H7 (cell line): ENCODE measurements around the gene CMIP. TPM values are rescaled to one million over a fixed set of nuclear protein-coding genes. Genes with fewer than 3 reads are reported as not detected.

Experiments
- DNase-seq: peaks from one replicate; pipeline ENCODE4 v3.0.0; 2012
- H3K27me3 ChIP-seq: 2 replicates; pipeline ENCODE4 v1.6.0; 2011; ENCODE audit warnings: mild to moderate bottlenecking, low read length; ENCODE audit not compliant: control insufficient read depth, insufficient read depth
- H3K36me3 ChIP-seq: replicated peaks from 2 replicates; pipeline ENCODE4 v1.5.1; 2011; ENCODE audit warnings: low read length; ENCODE audit not compliant: control insufficient read depth, insufficient read depth
- H3K4me3 ChIP-seq: 2 replicates; pipeline ENCODE4 v1.5.1; 2011; ENCODE audit warnings: low read depth, mild to moderate bottlenecking, control low read depth, low read length, moderate library complexity; ENCODE audit not compliant: insufficient read depth
- total RNA-seq: library from RNA; depleted of rRNA; stranded (reverse); fragments of >200 nt; shearing (Covaris generic); gene quantifications from 2 replicates; pipeline ENCODE4 v1.2.3, GENCODE V29; 2014

The CMIP gene
- total RNA-seq, 1 experiment from 2014 or later = 13.1 TPM

DNA sequence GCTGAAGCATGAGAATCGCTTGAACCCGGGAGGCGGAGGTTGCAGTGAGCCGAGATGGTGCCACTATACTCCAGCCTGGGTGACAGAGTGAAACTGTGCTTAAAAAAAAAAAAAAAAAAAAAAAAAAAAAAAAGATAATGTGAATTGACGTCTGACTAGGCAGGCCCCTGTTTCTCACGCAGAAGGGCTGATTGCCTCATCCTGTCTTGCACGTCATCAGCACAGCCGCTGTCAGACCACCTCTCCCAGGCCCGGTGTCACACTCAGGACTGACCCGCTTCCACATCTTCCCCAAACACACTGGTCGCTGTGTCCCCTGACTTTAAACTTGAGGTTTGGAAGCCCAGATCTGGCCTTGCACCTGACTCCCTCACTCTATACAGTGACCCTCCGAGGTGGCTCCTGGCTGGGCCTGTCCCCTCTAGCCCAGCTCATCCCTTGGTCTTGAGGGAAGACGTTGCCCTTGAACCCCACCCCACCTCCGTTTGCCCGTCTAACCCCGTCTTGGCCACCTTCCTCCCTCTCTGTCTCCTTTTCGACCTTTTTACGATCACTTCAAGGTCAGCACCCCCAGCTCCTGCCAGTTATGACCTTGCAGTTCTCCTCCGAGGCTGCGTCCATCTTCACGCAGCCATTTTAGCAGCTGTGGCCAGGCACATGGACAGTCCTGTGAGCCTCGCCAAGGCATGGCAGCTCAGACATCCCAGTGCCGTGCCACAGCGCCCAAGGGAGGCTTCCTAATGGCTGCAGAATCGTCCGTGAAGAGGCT, 184.6 kb downstream of the CMIP start:
- H3K4me3 ChIP-seq = no peak overlapping the region
- no peaks in the 10 kb centered on the region for H3K27me3 ChIP-seq

DNA sequence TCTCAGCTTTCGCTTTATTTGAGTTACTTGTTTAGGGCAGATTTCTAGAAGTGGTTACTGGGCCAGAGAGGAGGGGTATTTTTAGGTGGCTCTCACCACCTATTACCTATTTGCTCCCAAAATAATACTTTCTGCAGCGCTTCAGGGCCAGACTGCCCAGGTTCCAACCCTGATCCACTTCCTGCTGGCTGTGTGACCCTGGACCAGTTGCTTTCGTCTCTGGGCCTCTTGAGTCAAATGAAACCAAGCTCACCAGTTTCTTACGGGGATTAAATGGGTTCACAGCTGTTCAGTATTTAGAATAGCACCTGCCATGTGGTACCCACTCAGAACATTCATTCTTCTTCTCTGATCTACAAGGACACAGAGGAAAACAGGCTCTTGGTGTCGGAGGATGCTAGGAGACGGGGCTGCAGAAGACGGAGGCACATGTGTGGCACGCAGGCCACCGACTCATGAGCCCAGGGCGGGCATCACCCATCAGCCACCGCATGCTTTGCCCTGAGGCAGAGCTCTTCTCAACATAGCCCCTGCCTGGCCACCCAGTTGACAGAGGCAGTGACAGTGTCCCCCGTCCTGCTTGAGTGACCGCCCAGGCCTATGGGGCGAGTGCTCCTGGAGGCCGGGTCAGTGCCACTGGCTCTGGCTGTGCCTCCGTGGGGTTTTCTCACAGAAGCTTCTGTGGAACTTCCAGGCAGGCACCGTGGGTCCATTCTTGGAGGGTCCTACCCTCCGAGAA, 185.5 kb downstream of the CMIP start:
- Histone ChIP-seq H3K4me3 (no peak overlapping the region), H3K27me3 (no peaks in the 10 kb centered on the region), H3K36me3 (no peaks in the 10 kb centered on the region; the same call in 1 of the 2 replicates)
- no peak for DNase-seq

More for the DNA sequence above, 184.6 kb downstream of the CMIP start:
- H3K36me3 ChIP-seq = no peaks in the 10 kb centered on the region; the same call in 1 of the 2 replicates
- no peak for DNase-seq

DNA sequence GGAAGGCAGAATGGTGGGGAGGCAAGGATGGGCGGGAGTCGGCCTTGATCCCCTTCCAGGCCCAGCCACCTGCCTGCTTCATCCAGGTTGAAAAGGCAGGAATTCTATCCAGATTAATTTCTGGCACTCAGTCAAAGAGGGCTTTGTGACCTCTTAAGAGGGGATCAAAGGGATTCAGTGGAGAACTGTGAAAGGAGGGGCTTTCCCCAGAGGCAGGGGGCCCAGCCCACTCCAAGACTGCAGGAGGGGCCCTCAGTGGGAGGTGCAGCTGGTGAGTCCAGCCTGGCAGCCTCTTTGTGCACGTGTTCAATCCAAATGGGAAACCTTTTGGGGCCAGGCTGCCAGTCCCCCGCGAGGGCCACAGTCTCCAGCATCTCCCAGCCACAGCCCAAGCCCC, 186.0 kb downstream of the CMIP start:
- peak; percentile 83 for DNase-seq
- Histone ChIP-seq H3K4me3 (no peak overlapping the region), H3K27me3 (no peaks in the 10 kb centered on the region), H3K36me3 (no peaks in the 10 kb centered on the region; the same call in 1 of the 2 replicates)

DNA sequence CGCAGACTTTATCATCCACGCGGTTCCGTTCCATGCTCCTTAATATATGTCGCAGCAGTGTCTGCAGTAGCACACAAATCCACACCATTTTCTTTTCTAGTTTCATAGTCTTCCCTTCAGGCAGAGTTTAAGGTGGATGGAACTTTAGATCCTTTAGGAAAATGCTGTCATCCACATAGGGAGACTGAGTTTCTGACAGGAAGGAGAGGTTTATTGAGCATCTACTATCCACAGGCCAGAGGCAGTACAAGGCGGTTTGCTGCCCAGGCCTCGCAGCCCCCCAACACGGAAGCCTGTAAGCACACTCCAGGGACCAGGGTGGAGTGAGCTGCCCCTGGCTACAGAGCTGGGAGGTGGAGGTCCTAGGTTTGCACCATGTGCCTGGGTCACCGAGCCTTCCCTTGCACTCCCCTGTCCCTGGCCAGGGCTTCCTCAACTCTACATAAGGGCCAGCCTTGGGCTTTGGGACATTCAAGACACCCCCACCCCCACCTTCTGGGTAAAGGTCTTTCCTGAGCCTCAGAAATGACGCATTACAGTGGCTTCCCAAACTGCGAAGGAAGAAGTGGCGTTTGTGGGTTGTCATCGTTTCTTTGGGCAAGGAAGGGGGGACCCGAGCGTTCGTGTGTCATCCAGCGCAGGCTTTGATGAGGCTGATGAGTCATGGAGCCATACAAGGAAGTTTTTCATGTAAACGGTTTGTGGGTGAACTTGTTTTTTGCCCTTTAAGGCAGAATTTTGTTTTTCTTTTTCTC, 188.0 kb downstream of the CMIP start:
- DNase-seq = no peak
- Histone ChIP-seq H3K36me3 (no peaks in the 10 kb centered on the region), H3K4me3 (no peak overlapping the region), H3K27me3 (no peaks in the 10 kb centered on the region)

DNA sequence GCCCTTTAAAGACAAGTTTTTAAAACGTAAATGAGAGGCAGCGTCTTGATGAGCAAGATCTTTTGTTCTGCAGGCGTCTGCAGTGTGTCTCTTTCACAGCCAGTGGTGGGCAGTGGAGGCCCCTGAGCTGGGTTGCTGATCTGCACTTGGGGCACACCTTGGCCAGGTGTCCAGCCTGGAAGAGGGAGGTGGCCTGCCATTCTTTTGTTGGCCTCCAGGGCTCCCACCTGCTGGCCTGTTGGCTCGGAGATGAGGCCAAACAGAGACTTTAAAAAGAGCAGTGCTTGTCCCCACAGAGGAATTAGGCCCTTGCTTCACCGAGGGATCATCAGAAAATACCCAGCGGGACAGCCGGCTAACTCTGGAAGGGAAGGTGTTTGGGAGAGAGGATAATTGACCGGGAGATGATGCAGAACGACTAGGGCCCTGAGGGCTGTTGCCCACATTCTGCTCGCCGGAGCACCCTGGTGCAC, 188.6 kb downstream of the CMIP start:
- DNase-seq = peak; percentile 79
- no peak overlapping the region for H3K4me3 ChIP-seq
- H3K27me3 ChIP-seq = no peaks in the 10 kb centered on the region
- no peaks in the 10 kb centered on the region for H3K36me3 ChIP-seq

DNA sequence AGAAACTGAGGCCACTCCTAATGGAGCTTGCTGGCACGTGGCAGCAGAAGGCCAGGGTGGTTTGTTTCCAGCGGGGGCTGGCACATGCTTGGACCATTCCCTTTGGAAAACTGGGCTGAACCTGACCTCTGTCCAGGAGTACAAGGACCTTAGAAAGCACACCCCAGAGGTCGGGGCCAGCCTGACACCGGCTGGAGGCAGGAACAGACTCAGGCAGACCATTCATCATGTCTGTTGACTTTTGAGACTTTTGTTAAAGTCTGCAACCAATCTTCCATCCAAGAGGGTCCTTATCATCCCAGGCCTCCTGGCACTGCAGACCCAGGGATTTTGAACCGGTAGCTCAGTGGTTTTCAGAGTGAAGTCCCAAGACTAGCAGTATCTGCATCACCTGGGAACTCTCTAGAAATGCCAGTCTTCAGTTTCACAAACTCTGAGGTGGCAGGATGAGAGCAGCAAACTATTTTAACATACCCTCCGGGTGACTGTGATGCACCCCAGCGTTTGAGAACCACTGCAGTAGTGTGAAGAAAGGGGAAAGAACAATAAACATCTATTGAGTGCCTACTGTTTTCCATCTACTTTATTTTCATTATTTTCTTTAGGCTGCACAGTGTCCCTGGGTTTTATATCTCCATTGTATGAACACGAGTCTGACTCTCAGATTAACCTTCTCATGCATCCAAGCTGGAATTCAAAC, 189.2 kb downstream of the CMIP start:
- Histone ChIP-seq H3K4me3 (no peak overlapping the region), H3K36me3 (no peaks in the 10 kb centered on the region), H3K27me3 (no peaks in the 10 kb centered on the region)
- no peak for DNase-seq

DNA sequence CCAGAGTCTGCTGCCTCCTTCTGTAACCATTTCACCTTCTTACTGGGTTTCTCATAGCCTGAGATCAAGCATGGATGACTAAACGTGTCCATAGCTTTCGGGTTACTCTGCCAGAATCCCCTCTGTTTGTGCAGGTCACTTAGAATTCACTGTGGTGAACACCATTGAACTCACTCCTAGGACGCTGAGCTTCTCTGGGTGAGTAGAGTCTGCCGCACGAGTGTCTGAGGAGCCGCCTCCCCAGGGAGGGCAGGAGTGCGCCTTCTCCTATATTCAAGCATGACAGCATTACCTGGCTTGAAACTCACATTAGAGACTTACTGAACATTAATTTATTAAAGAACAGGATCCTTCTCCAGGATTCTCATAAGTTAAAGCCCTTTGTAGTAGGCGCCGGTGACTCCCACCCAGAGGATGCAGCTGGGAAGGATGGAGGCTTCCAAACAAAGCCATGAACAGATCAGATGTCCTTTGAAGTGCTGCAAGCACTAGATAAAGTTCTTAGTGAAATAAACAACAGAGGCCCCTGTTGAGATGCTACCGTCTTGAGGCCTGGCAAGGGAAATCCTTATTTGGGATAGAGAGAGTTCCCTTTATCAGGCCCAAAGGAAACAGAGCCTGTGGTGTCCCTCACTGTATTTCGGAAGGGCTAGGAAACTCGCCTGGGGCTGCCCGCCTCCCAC, 189.9 kb downstream of the CMIP start:
- no peak overlapping the region for H3K4me3 ChIP-seq
- no peak for DNase-seq
- H3K27me3 ChIP-seq = no peaks in the 10 kb centered on the region
- H3K36me3 ChIP-seq = no peaks in the 10 kb centered on the region

DNA sequence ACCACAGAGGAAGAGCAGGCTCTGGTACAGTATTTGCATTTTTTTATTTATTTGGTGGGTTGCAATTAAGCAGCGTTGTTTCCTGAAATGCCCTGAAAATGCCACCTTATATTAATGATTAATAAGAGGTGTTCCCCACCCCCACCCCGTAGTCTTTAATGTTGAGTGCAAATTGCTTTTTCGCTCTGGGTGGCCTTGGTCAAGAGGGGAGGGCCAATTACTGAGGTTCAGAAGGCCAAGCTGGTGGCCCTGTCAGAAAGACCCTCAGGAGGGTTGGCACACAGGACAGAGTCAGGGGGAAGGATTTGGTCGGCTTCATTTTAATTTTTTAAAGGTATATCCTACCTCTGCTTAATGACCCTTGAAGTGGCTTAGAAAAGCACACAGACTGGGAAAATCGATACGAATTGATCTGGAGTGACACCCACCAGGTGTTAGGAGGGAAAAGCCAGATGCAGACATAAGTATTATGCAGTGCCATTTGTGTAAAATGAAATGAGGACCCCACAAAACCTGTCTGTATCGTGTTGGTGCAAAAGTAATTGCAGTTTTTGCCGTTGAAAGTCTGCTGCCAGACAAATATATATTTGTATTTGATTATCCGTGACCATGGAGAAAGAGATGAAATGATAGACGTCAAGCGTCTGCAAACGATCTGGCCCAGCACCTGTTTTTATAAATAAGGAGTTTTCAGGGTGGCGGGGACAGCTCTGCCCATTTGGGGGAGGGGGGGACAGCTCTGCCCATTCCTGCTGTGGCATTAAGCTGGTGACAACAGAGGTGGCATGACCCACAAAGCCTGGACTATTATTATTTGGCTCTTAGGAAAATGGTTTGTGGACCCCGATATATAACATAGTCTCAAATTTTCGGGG, 190.7 kb downstream of the CMIP start:
- Histone ChIP-seq H3K4me3 (no peak overlapping the region), H3K27me3 (no peaks in the 10 kb centered on the region), H3K36me3 (no peaks in the 10 kb centered on the region)
- DNase-seq = no peak

DNA sequence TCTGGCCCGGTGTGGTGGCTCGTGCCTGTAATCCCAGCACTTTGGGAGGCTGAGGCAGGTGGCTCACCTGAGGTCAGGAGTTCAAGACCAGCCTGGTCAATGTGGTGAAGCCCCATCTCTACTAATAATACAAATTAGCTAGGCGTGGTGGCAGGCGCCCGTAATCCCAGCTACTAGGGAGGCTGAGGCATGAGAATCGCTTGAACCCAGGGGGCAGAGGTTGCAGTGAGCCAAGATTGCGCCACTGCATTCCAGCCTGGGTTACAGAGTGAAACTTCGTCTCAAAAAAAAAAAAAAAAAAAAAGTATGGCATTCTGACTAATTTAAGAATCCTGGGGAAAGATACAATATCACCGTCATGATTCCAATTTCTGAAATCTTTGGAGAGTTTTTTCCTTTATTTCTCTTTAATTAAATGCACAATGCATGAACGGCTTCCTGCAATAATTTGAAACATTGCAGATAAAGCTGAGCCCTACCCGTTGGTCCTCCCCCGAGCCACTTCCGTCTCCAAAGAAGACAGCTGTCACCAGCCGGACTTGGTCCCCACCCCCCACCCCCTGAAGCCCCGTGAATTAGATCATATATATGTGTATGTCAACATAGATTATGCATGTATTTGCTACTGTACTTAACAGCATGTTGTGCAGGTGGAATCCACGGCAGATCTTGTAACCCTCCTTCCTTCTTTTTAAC, 191.8 kb downstream of the CMIP start:
- Histone ChIP-seq H3K27me3 (no peaks in the 10 kb centered on the region), H3K36me3 (no peaks in the 10 kb centered on the region), H3K4me3 (no peak overlapping the region)
- DNase-seq = no peak

DNA sequence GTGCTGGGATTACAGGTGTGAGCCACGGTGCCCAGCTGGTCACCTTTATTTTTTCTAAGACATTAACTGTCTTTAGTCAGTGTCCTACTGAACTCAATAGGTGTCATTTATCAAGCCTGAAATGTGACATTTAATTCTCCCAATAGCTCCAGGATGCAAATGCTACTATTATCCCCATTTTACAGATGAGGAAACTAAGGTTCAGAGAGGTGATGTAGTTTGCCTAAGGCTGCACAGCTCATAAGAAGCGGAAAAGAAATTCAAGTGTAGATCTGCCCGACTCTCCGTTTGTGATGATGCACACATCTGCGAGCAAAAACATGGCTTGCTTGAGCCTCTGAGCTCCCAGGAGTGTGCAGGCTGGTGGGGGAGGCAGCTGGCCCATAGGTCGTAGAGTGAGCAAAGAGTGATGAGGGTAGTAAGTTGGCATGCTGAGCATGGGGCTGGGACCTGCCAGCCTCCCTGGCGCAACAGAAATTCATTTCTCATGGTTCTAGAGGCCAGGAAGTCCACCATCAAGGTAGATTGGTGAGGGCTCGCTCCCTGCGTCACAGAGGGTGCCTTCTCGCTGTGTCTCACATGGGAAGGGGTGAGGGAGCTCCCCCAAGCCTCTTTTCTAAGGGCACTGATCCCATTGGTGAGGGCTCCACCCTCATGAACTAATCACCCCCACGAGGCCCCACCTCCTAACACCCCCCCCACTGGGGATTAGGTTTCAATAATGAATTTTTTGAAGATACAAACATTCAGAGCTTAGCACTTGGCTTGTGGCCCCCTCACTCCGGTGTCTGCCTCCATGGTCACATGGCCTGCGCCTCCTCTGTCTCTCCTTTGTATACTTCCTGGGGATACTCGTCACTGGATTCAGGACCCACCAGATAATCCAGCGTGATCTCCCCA, 193.0 kb downstream of the CMIP start:
- Histone ChIP-seq H3K4me3 (no peak overlapping the region), H3K27me3 (no peaks in the 10 kb centered on the region), H3K36me3 (no peaks in the 10 kb centered on the region)
- DNase-seq = no peak

DNA sequence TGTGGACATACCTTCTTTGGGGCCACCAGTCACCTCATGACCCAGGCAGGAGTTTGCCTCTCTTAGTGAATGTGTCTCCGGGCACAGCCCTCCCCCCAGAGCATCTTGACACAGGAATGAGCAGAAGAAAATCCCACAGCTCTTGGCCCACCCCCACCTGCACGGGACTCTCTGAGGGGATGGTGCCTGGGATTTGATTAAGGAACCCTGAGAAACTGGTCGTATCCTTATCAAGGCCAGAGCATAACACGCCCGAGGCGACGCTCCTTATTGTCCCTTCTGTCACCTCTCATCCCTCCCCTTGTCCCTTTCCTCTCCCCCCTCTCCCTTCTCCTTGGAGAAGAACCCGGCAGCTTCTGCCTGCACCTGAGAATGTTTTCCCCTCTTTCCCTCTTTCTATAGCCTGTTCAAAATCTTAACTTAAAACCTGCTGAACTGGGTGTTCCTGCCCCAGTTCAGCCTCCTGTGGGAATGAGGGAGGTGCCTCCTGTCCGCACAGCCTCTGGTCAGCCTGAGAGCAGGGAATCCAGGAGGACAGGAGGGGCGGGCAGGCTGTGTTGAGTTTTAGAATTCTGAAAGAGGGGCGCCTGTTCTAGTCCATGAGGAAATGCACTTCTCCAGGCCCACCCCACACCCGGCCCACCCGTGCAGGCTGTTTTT, 193.8 kb downstream of the CMIP start:
- no peak overlapping the region for H3K4me3 ChIP-seq
- H3K27me3 ChIP-seq = no peaks in the 10 kb centered on the region
- H3K36me3 ChIP-seq = no peaks in the 10 kb centered on the region
- no peak for DNase-seq
